Ovary (tissue), 3 donors: ENCODE results near the gene UBE2QL1.

ENCODE experiments used
- CTCF ChIP-seq, 3 donors: fragments of 450-650 bp in 2 of 3; fragments of 200-600 bp in 1 of 3; IDR thresholded peaks; one replicate each; pipeline versions ENCODE4 v1.5.1 to v1.8.0; 2016 to 2022; ENCODE audit warnings: antibody characterized with exemption in 3 of 3, mild to moderate bottlenecking in 1 of 3
- EP300 ChIP-seq: sonication (generic); formaldehyde crosslinking; IDR thresholded peaks from one replicate; pipeline ENCODE4 v1.6.1; 2017; ENCODE audit warnings: antibody characterized with exemption
- POLR2A ChIP-seq: fragments of 450-650 bp; IDR thresholded peaks from one replicate; pipeline ENCODE4 v1.6.1; 2017; ENCODE audit warnings: antibody characterized with exemption, mild to moderate bottlenecking, moderate library complexity
- donor health status: DM: no; HTN: no; CAD: no.

- no peak for TF ChIP-seq CTCF (IDR thresholded peaks at IDR 0.05)
- no peak for TF ChIP-seq EP300
- TF ChIP-seq POLR2A, result no peak
Measured at GRCh38 chr5:6467591-6467990, 18.9 kb downstream of the UBE2QL1 start.
